ENCODE results near the gene SLC12A2. TPM values are rescaled to one million over a fixed set of nuclear protein-coding genes. Genes with fewer than 3 reads are reported as not detected.

The SLC12A2 gene
- polyA plus RNA-seq, 1 donor (not counting 4 experiments of a cell fraction or from before 2014, with no cell fraction given): 15.5 TPM

DNA sequence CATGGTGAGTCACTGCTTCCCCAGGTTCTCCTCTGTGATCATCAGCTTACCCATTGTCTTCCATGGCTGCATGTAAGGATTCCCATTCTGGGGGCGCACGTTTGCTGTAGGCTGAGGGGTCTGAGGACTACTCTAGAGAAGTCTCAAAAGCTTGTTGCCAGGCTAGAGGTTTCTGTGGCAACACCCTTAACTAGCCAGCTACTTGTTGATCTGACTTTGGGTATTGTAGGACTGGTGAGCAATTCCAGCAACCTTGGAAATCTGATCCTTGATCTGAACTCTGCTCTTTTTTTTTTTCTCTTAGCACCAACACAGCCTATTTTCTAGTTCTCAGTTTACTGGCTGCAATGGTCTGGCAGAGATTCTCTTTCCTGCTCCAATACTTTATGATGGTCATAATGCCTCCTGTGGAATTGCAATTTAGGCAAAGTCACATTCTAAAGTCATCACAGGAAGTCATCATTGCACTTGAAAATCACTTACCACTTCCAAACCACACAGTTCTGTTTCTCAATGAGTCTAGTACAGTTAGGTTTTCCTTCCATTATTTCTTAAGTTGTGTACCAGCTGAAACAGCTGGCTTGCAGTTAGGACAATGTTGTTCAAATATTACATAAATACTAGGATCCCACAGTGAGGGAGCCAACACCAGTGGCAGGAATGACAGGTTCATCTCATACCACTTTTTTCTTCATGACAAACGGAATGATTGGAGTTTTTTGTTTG is 110.3 kb downstream of the SLC12A2 start:
- H3K4me3 ChIP-seq (ENCODE audit: control insufficient read depth in 2 of 3, extremely low read depth in 1 of 3, insufficient read depth in 2 of 3, low read depth in 1 of 3, low read length in 3 of 3): no peak overlapping the region
- H3K9ac ChIP-seq (ENCODE audit: control insufficient read depth, extremely low read depth, insufficient read depth, low read length): no peak overlapping the region
- H3K4me2 ChIP-seq (ENCODE audit: control insufficient read depth, extremely low read depth, insufficient read depth, low read depth, low read length): no peak overlapping the region
- H2AFZ ChIP-seq (ENCODE audit: control insufficient read depth, low read length): no peak overlapping the region
- no peak overlapping the region for H3K27ac ChIP-seq (ENCODE audit: control insufficient read depth, insufficient read depth, low read length)
- no peaks in the 10 kb centered on the region for H3K4me1 ChIP-seq (ENCODE audit: control insufficient read depth, extremely low read depth, insufficient read depth, low read length)
- dilution Hi-C loops (cut with MboI; ENCODE audit: extremely low pct_ligation_motif_present, low sequenced_read_pairs): no loop called here
- H3K36me3 ChIP-seq (ENCODE audit: control insufficient read depth in 2 of 2, extremely low read depth in 1 of 2, insufficient read depth in 2 of 2, low read length in 2 of 2): no peaks in the 10 kb centered on the region
- no peaks in the 10 kb centered on the region for H4K20me1 ChIP-seq (ENCODE audit: control insufficient read depth, extremely low read depth, insufficient read depth, low read length)
- DNase-seq (ENCODE audit: low read depth, low spot score) (no peak), FAIRE-seq (no peak)
- H3K79me2 ChIP-seq (ENCODE audit: control insufficient read depth, insufficient read depth, low read length): no peaks in the 10 kb centered on the region
- TF ChIP-seq, protein P1, sequence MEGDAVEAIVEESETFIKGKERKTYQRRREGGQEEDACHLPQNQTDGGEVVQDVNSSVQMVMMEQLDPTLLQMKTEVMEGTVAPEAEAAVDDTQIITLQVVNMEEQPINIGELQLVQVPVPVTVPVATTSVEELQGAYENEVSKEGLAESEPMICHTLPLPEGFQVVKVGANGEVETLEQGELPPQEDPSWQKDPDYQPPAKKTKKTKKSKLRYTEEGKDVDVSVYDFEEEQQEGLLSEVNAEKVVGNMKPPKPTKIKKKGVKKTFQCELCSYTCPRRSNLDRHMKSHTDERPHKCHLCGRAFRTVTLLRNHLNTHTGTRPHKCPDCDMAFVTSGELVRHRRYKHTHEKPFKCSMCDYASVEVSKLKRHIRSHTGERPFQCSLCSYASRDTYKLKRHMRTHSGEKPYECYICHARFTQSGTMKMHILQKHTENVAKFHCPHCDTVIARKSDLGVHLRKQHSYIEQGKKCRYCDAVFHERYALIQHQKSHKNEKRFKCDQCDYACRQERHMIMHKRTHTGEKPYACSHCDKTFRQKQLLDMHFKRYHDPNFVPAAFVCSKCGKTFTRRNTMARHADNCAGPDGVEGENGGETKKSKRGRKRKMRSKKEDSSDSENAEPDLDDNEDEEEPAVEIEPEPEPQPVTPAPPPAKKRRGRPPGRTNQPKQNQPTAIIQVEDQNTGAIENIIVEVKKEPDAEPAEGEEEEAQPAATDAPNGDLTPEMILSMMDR (optimal IDR thresholded peaks at IDR 0.05 in 1 of 3, IDR thresholded peaks at IDR 0.05 in 1 of 3, conservative IDR thresholded peaks at IDR 0.05 in 1 of 3; ENCODE audit: extremely low read depth in 1 of 3, insufficient read depth in 2 of 3, low read length in 3 of 3): no peak
- no peak for TF ChIP-seq EZH2 (IDR thresholded peaks at IDR 0.05; ENCODE audit: low read length)
- no peaks in the 10 kb centered on the region for H3K9me1 ChIP-seq (ENCODE audit: control insufficient read depth, extremely low read depth, insufficient read depth, low read length)
- H3K9me3 ChIP-seq (ENCODE audit: control insufficient read depth, low read depth, low read length): no peaks in the 10 kb centered on the region
- no peaks in the 10 kb centered on the region for H3K27me3 ChIP-seq (ENCODE audit: control insufficient read depth, extremely low read depth, insufficient read depth, low read length)

DNA sequence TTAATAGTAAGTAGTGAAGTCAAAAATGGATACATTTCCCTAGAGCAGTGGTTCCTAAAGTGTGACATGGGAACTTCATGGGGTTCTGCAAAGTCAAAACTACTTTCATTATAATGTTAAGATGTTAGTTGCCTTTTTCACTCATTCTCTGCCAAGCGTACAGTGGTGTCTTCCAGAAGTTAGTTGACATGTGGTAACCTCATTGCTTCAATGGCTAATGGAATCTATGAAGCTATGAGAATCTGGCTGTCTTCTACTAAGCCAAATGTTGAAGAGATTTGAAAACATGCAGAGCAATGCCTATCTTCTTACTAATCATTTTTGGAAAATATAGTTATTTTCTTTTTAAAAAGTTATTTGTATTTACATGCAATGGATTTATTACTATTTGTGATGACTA is 111.8 kb downstream of the SLC12A2 start:
- TF ChIP-seq, protein P1 (optimal IDR thresholded peaks at IDR 0.05 in 1 of 3, IDR thresholded peaks at IDR 0.05 in 1 of 3, conservative IDR thresholded peaks at IDR 0.05 in 1 of 3; ENCODE audit: extremely low read depth in 1 of 3, insufficient read depth in 2 of 3, low read length in 3 of 3): no peak
- TF ChIP-seq EZH2 (IDR thresholded peaks at IDR 0.05; ENCODE audit: low read length): no peak
- Histone ChIP-seq H3K27ac (ENCODE audit: control insufficient read depth, insufficient read depth, low read length) (no peak overlapping the region), H3K79me2 (ENCODE audit: control insufficient read depth, insufficient read depth, low read length) (no peaks in the 10 kb centered on the region), H3K9ac (ENCODE audit: control insufficient read depth, extremely low read depth, insufficient read depth, low read length) (no peak overlapping the region), H2AFZ (ENCODE audit: control insufficient read depth, low read length) (no peak overlapping the region), H3K9me3 (ENCODE audit: control insufficient read depth, low read depth, low read length) (no peaks in the 10 kb centered on the region), H3K4me2 (ENCODE audit: control insufficient read depth, extremely low read depth, insufficient read depth, low read depth, low read length) (no peak overlapping the region), H3K9me1 (ENCODE audit: control insufficient read depth, extremely low read depth, insufficient read depth, low read length) (no peaks in the 10 kb centered on the region), H4K20me1 (ENCODE audit: control insufficient read depth, extremely low read depth, insufficient read depth, low read length) (no peaks in the 10 kb centered on the region), H3K4me1 (ENCODE audit: control insufficient read depth, extremely low read depth, insufficient read depth, low read length) (no peaks in the 10 kb centered on the region), H3K27me3 (ENCODE audit: control insufficient read depth, extremely low read depth, insufficient read depth, low read length) (no peaks in the 10 kb centered on the region), H3K36me3 (ENCODE audit: control insufficient read depth in 2 of 2, extremely low read depth in 1 of 2, insufficient read depth in 2 of 2, low read length in 2 of 2) (no peaks in the 10 kb centered on the region), H3K4me3 (ENCODE audit: control insufficient read depth in 2 of 3, extremely low read depth in 1 of 3, insufficient read depth in 2 of 3, low read depth in 1 of 3, low read length in 3 of 3) (no peak overlapping the region)
- FAIRE-seq (no peak), DNase-seq (ENCODE audit: low read depth, low spot score) (no peak)
- dilution Hi-C loops (cut with MboI; ENCODE audit: extremely low pct_ligation_motif_present, low sequenced_read_pairs): no loop called here

Measured in keratinocyte (primary cell).